CMK (cell line): ENCODE results near the gene PLB1.

Experiments used
- DNase-seq: peaks from one replicate; pipeline ENCODE4 v3.0.0-alpha.2; 2010; ENCODE audit warnings: low read depth

The PLB1 gene, protein sequence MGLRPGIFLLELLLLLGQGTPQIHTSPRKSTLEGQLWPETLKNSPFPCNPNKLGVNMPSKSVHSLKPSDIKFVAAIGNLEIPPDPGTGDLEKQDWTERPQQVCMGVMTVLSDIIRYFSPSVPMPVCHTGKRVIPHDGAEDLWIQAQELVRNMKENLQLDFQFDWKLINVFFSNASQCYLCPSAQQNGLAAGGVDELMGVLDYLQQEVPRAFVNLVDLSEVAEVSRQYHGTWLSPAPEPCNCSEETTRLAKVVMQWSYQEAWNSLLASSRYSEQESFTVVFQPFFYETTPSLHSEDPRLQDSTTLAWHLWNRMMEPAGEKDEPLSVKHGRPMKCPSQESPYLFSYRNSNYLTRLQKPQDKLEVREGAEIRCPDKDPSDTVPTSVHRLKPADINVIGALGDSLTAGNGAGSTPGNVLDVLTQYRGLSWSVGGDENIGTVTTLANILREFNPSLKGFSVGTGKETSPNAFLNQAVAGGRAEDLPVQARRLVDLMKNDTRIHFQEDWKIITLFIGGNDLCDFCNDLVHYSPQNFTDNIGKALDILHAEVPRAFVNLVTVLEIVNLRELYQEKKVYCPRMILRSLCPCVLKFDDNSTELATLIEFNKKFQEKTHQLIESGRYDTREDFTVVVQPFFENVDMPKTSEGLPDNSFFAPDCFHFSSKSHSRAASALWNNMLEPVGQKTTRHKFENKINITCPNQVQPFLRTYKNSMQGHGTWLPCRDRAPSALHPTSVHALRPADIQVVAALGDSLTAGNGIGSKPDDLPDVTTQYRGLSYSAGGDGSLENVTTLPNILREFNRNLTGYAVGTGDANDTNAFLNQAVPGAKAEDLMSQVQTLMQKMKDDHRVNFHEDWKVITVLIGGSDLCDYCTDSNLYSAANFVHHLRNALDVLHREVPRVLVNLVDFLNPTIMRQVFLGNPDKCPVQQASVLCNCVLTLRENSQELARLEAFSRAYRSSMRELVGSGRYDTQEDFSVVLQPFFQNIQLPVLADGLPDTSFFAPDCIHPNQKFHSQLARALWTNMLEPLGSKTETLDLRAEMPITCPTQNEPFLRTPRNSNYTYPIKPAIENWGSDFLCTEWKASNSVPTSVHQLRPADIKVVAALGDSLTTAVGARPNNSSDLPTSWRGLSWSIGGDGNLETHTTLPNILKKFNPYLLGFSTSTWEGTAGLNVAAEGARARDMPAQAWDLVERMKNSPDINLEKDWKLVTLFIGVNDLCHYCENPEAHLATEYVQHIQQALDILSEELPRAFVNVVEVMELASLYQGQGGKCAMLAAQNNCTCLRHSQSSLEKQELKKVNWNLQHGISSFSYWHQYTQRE (N-terminal part only)

DNA sequence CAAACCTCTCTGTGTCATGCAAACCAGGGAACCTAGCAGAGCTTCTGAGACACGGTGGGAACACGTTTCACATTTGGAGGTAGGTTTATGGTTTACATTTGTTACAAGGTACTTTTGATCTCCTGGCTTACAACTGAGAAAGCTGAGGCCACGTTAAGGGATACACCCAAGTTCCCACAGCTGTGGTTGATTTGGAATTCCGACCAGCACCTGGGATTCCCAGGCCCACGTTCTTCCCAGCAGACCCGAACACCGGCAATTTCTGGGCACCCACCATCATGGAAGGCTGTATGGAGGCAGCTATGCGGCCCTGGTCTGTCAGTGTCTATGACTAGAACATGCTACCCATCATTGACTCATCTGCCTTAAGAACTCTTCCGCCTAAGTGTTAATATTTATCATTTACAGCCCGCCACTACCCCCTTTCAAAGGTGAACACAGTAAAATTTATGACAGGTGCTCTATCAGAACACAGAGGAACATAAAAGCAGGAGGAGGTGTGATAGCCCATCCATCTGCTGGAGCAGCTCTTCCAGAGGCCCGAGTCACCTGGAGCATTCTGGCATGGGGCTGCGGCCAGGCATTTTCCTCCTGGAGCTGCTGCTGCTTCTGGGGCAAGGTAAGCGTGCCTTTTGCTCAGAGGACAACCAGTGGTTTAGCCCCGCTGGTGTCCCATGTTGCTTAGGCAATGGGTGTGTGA is at the start of gene PLB1:
Gene PLB1 (plus strand): TSS at position 510 of the 700 bp plus-strand sequence. CDS start 55 bp downstream, at position 565.
- DNase-seq = no peak

DNA sequence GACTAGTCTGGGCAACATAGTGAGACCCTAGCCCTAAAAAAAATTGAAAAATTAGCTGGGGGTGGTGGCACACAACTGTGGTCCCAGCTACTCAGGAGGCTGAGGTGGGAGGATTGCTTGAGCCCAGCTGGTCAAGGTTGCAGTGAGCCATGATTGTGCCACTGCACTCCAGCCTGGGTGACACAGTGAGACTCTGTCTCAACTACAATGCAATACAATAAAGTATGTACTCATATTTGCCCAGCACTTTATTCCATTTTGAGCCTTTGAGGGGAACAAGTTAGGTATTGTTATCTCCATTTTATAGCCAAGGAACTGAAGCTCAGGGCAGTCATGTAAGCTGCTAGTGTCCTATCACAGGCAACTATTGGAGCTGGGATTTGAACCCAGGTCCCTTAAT is 49.3 kb upstream of the PLB1 start:
- DNase-seq = no peak

DNA sequence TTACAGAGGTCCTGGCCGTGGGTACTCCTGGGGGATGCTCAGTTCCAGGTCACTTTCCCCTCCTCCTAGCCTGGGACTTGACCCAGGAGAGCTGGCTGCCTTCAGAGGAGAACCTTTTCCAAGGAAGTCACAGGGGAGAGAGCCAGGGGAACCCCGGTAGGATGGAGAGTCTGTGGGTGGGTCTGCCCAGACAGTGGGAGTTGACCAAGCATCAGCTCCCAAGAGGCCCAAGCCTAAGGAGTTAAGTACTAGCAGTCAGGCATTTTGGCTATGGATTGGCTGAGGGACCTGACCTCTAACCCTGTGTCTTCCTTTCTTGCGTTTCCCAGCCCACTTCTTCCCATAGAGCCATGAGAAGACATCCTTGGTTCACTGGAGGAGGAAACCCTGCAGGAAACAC is 48.8 kb upstream of the PLB1 start:
- DNase-seq = no peak

DNA sequence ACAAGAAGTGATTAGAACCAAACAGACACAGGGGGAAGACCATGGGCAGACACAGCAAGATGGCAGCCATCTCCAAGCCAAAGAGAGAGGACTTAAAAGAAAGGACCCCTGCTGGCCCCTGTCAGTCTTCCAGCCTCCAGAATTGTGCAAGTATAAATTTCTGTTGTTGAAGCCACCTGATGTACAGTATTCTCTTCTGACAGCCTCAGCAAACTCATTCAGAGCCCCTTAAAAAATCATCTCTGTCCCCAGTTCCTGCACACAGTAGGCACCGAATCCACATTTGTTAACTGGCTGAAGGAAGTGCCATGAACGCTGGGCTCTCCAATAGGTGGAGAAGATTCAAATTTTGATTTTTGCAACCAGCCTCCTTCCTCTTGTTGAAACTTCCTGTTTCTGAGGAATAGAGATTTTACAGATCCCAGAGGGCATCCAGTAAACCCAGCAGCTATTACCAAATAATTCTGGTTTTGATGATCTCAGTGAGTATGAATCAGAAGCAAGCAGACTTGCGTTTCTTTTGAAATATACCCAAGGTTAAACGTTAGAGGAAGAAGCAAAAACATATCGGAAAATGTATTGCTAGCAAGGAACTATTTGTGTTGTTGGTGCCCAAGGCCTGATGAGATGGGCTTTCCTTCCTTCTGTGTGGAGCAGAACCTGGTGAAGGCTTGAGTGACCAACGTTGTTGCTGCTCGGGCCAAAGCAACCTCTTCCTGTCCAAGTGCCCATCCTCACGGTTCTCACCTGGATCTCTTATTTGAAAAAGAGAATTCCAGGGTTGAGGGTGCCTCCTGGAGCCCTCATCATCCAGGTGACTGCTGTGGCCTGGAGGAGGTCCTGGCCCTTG is 47.7 kb upstream of the PLB1 start:
- DNase-seq = no peak

DNA sequence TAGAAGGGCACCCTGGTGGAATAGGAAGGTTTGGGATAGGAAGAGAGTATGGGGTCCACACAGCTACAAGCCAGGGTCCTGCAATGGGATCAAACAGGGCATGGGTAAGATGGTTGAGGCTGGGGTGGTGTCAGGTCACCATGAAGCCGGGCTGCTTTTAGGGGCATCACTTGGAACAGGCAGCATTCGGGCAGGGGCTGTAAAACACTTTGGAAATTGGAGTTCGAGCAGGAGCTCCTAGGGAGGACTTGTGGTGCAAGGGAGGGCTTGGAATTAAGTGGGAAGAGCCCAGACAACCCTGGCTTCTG is 47.1 kb upstream of the PLB1 start:
- DNase-seq = no peak

DNA sequence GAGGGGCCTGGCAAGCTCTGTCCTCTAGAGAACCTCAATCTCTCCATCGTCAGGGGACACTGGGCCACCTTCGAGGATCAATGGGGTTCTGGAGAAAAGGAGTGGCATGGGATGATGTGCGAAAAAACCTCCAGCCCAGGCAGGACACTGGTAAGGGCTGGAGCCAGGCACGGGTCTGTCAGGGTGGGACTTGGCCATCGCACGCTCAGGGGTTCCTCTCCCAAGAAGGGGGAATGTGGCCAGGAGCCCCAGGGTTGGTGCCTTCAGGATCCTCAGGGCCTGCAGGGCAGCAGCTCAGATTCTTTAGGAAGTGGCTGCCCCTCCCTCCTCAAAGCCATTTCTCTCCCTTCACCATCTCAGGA is 46.8 kb upstream of the PLB1 start:
- DNase-seq = no peak

DNA sequence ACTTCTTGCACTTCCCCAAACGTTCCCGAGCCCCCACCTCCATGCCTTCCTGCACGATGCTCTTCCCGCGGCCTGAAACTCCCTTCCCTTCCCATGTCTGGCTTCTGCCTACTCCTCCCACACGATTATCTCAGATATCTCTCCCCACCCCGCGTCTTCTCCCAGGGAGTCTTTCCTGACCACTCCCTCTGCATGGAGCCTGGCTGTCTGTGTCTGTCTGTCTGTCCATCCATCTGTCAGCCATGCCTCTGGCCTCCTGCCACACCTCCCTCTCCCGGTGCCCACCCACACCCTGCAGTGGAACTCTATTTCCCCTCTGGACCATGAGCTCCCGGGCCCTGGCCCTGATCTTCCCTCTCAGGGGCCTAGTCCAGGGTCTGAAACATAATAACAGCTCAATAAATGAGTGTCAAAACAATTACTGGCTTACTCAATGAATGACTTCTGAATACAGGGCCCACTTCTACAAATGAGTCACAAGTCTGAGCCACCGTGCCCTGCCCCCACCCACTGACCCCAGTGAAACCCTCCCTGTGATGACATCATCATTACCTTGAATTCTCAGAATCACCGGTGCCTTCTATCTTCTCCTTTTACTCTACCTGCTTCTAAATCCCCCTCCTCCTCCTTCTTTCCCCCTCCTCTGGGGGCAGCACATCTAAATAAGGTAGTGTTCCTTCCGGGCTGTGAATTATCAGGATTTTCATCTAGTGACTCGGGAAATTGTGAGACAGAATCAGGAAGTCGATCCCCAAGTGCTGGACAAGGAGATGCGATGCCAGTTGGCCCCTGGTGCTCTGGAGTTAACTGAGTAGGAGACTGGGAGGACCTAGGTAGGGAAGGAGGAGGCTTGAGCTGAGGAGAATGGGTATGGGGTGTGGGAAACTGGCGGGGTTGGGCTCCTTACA is 46.1 kb upstream of the PLB1 start:
- DNase-seq = no peak

DNA sequence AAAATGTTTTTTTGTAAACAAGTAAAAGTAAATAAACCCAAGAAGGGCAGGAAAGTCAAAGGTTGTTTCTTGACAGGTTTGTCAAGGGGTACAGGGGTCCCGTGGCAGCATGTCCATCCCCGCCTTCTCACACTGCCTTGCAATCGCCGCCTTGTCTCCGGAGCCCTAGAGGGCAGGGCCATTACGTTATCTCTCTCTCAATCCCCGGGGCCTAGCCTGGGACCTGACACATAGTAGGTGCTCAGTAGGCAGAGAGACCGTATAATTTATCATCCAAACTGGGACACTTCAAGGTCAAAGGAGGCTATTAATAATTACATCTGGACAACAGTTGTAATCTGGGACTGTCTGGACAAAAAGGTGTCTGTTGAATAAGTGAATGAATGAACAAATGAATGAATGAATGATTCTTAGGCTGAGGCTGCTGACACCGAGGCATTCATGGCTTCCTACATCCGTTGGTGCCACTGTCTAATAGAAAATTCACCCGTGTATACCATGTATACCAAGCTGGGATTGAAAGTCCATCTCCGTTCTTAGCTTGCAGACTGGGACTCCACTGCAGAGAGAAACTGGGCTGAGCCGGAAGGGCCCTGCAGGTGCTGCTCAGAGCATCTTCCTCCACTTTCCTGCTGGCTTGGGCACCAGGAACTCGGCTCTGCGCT is 44.8 kb upstream of the PLB1 start:
- DNase-seq = no peak

DNA sequence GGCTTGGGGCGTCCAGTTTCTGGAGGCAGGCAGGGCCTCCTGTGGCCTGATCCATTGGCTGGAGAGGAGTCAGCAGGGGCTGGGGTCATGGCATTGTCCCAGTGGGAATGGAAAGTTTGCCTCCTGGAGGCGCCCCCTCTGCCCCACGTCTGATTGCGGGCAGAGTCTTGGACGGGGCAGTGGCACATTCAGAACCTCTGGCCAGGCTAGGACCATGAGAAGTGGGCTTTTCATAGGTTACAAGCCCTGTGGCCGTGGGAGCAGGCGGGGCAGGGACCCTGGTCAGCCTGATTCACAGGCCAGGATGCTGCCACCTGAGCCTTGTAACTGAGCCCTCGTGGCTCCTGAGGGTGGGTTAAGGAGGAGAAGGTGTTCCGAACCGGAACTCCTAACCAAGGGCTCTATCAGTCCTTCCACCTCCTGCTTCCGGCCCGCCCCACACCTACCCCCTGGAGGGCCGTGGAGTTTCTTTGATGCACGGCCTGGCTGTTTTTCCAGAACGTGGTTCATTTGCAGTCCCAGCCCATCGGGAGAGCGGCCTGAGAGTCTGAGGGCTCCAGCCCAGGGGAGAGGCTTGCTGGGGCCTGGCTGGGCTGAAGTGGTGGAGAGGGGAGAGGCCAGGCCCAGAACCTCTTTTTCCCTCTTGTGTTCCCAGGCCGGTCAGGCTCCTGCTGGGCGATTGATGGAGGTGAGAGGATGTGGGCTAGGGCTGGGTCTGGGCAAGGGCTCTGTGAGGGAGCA is 43.9 kb upstream of the PLB1 start:
- no peak for DNase-seq

DNA sequence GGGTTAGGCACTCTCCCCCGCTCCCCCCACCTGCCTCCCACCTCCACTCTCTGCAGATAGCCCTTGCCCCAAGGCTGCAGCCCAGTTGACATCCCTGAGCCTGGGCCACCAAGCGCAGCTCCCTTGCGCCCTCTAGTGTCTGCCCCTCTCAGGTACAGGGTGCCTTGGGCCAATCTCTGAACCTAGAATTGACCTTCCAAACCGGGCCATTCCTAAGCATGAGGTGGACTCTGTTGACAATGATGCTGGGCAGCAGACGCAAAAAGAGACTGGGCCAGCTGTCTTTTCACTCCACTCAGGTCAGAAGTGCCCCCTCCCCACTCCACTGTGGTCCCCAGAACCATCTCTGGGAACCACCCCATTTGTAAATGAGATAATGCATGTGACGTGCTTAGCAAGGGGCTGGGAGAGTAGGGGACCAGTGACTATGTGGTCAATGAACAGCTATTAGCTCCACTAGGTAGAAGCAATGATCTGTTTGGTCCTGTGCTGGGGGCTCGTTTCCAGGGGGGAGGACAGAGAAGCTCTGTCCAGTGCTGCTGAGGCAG is 43.3 kb upstream of the PLB1 start:
- DNase-seq = no peak

DNA sequence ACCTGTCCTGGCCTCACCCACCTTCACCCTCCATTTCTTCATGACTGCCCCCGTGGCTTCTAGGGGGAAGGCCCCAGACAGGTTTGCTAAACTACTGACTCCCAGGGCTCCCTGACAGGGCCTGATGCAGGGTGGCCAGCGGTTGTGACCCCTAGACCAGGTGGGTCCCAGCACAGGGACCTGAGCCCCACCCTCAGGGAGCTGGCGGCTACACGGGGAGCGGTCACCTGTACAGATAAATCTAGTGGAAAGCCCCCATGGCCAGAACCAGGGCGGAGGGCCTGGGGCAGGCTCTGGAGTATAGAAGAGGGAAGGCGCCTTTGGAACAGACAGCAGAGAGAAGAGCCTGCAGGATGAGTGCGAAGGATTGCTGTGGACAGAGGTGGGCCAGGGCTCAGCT is 42.5 kb upstream of the PLB1 start:
- no peak for DNase-seq

DNA sequence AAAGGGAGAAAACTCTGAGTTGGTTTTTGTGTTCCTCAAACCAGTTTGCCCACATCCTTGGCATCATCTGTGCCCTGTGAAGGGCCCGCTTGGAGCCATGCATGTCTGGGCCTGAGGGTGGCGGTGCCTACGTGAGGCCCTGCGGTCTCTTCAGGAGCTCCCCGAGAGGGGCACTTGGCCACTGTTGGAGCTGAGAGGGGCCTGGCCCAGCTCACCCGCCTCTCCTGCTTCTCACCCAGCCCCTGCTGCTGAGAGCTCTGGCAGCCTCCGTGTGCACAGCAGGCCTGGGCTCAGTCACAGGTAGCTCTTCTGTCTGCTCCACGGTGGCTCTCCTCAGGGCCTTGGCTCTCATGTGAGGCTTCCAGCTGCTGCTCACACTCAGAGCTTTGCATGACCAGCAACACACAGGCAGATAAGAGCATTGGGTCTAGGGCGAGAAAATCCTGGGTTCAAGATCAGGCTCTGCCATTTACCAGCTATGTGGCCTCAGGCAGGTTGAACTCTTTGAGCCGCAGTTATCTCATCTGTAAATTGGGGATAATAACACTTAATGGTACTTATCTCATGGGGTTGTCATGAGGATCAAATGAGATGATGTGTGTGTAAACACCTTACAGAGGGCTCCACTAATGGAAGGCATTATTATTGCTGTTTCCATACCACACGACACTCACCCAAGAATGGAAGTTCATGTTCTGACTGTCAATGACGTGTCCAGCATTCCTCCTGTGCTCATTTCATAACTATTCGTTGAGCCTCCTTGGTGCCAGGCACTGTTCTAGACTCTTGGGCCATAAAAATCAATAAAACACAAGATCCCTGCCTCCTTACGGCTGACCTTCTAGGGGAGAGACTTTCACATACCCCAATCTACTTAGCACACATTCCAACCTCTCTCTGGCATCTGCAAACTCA is 41.6 kb upstream of the PLB1 start:
- DNase-seq = no peak

DNA sequence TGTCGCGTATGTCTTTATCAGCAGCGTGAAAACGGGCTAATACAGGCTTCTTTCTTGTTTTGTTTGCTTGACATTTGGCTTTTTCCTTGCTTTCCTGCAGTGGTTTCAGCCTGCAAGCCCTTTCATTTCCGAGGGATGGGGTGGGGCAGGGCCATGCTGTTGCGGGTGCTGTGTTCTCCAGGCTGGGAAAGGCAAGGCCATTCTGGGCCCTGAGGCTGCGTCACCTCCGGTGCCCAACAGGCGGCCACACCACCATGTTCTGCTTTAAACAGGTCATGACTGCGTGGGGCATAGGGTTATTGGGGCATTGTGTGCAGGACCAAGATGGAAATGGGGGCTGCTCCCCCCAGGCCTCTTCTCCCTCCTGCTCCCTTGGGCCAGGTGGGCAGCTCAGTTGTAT is 38.6 kb upstream of the PLB1 start:
- DNase-seq = no peak

DNA sequence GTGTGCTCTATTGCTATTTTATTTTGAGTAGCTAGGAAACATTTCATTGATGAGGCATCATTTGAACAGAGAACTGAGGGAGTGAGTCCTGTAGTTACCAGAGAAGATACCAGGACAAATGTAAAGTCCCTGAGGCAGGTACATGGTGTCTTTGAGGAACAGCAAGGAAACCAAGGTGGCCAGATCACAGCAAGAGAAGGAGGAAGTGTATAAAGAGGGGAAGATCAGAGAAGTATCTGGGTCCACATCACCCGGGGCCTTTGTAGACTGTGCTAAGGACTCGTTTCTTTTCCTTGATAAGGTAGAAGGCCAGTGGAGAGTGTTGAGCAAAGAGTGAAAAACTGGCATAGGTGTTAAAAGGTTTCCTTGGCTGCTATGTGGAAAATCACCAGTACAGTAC is 34.8 kb upstream of the PLB1 start:
- no peak for DNase-seq

DNA sequence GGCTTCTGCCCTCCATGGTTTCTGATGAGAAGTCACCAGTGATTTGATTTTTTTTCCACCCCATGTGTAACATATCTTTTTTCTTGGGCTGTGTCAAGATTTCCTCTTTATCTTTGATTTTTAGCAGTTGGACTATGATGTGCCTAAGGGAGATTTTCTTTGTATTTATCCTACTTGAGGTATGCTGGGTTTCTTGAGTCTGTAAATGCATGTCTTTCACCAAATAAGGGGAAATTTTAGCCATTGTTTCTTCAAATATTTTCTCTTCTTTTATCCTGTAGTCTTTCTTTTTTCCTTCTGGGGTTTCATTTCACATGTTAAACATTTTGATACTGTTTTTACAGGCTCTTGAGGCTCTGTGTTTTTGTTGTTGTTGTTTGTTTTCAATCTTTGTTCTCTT is 33.7 kb upstream of the PLB1 start:
- DNase-seq = no peak

DNA sequence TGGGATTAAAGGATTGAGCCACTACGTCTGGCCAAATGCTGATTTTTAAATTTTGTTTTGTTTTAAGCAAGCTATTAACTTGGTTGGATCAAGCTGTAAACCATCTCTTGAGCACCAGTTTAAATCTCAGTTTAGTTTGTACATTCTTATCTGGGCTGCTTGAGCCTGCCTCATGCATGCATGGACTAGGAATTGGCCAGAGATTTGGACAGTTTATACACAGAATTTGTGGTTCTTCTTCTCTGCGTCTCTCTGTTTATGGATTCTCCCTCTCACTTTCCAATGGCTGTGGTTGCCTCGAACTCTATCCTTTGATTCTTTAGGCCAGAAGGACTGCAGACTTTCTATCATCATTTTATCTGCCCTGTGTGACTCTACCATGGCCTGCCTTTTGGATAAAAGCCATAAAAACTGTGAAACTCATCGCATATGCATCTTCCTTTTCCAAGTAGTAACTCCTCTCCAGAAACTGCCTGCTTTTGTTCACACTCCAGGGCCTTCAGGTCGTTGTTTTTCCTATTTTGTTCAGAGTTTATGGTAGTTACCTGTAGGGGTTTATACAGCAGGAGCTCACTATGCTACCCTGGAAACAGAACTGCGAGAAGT is 32.5 kb upstream of the PLB1 start:
- no peak for DNase-seq

DNA sequence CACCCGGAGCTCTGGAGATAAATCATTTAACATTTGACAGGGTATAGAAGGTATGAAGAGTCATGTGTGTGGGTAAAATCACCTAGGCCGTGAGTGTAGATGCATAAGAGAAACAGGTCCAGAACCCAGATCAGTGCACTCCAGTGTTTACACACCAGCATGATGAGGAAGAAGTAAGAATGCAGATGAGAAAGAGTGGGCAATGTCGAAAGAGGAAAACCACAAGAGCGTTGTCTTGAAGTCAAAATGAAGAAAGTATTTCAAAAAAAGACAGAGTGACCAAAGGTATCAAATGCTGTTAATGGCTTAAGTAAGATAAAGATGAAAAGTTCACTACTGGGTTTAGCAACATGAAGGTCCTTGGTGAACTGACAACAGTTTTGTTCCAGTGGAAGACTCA is 32.0 kb upstream of the PLB1 start:
- no peak for DNase-seq
